Measurements from ENCODE around the gene ZP4.

GRCh38 chr1:237888143-237888542 is 2.6 kb downstream of the ZP4 start:
- TF ChIP-seq AHDC1 (CRISPR knock-in tag; IDR thresholded peaks at IDR 0.05; ENCODE audit: borderline replicate concordance) (no peak), RNF2 (conservative IDR thresholded peaks at IDR 0.05; ENCODE audit: low read depth) (no peak), EP300 (IDR thresholded peaks at IDR 0.05; ENCODE audit: low read depth in 2 of 2, low read length in 2 of 2) (no peak), EP300 (CRISPR knock-in tag; IDR thresholded peaks at IDR 0.05; ENCODE audit: borderline replicate concordance) (no peak), MTF1 (CRISPR knock-in tag; IDR thresholded peaks at IDR 0.05) (no peak), HINFP (CRISPR knock-in tag; IDR thresholded peaks at IDR 0.05; ENCODE audit: low read depth) (no peak), NFE2L2 (IDR thresholded peaks at IDR 0.05; ENCODE audit: low read length) (no peak), CHD2 (IDR thresholded peaks at IDR 0.05; ENCODE audit: low read depth, low read length) (no peak), THAP7 (CRISPR knock-in tag; IDR thresholded peaks at IDR 0.05) (no peak), ZNF672 (CRISPR knock-in tag; IDR thresholded peaks at IDR 0.05) (no peak), POLR2A (IDR thresholded peaks at IDR 0.05; ENCODE audit: insufficient read depth in 1 of 2, low read depth in 2 of 2, low read length in 2 of 2) (no peak), SRF (IDR thresholded peaks at IDR 0.05; ENCODE audit: low read depth, low read length) (no peak)
- TF ChIP-seq, protein P1, sequence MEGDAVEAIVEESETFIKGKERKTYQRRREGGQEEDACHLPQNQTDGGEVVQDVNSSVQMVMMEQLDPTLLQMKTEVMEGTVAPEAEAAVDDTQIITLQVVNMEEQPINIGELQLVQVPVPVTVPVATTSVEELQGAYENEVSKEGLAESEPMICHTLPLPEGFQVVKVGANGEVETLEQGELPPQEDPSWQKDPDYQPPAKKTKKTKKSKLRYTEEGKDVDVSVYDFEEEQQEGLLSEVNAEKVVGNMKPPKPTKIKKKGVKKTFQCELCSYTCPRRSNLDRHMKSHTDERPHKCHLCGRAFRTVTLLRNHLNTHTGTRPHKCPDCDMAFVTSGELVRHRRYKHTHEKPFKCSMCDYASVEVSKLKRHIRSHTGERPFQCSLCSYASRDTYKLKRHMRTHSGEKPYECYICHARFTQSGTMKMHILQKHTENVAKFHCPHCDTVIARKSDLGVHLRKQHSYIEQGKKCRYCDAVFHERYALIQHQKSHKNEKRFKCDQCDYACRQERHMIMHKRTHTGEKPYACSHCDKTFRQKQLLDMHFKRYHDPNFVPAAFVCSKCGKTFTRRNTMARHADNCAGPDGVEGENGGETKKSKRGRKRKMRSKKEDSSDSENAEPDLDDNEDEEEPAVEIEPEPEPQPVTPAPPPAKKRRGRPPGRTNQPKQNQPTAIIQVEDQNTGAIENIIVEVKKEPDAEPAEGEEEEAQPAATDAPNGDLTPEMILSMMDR (CRISPR knock-in tag; IDR thresholded peaks at IDR 0.05), result no peak
- TF ChIP-seq, protein P2, sequence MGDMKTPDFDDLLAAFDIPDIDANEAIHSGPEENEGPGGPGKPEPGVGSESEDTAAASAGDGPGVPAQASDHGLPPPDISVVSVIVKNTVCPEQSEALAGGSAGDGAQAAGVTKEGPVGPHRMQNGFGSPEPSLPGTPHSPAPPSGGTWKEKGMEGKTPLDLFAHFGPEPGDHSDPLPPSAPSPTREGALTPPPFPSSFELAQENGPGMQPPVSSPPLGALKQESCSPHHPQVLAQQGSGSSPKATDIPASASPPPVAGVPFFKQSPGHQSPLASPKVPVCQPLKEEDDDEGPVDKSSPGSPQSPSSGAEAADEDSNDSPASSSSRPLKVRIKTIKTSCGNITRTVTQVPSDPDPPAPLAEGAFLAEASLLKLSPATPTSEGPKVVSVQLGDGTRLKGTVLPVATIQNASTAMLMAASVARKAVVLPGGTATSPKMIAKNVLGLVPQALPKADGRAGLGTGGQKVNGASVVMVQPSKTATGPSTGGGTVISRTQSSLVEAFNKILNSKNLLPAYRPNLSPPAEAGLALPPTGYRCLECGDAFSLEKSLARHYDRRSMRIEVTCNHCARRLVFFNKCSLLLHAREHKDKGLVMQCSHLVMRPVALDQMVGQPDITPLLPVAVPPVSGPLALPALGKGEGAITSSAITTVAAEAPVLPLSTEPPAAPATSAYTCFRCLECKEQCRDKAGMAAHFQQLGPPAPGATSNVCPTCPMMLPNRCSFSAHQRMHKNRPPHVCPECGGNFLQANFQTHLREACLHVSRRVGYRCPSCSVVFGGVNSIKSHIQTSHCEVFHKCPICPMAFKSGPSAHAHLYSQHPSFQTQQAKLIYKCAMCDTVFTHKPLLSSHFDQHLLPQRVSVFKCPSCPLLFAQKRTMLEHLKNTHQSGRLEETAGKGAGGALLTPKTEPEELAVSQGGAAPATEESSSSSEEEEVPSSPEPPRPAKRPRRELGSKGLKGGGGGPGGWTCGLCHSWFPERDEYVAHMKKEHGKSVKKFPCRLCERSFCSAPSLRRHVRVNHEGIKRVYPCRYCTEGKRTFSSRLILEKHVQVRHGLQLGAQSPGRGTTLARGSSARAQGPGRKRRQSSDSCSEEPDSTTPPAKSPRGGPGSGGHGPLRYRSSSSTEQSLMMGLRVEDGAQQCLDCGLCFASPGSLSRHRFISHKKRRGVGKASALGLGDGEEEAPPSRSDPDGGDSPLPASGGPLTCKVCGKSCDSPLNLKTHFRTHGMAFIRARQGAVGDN (CRISPR knock-in tag; IDR thresholded peaks at IDR 0.05), result no peak

Measured in HepG2 (cell line).